GM21737 (cell line): ENCODE data around the gene CORIN.
"Not testable (repeated sequence)": the region's sequence is repeated elsewhere in the genome, so short reads cannot be mapped to it uniquely, and the experiment has no call there.

Experiments used
- ATAC-seq: cut with Tn5 transposase; IDR thresholded peaks from one replicate; pipeline ENCODE4 v1.9.1; 2021; ENCODE audit warnings: mild to moderate bottlenecking, moderate library complexity; ENCODE audit not compliant: unreplicated experiment

Gene CORIN

DNA sequence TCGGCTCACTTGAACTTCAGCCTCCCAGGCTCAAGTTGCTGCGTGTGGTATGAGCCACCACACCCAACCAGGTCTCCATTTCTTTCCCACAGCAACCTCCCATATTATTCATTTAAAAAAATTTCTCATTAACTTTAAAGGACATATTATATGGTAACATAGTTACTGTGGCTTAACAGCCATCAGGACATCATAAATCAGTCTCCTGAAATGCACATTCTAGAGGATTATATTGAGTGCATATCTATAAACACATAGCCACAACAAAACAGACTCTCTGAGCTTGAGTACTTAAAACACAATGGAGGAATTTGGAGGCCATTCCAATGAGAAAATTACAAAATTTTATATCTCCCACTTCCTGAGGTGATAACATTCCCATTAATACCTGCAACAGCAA is 61.5 kb downstream of the CORIN start:
- ATAC-seq = no peak

DNA sequence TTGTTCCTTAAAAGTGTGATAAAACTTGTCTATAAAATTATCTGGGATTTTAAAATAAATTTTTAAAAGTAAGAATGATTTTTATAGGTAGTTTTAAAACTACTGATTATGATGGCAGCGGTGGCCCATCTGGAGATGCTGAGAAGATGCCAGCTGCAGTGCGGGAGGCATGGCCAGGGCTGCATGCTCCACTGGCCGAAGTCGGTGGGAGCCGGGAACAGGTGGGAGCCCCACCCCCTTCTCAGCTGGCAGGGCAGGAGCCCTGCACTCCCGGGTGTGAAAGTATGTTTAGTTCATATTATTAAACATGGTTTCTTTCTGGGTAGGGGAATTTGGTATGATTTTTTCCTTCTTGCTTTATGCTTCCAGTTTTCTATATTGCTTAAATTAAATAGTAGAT is 63.8 kb downstream of the CORIN start:
- ATAC-seq = no peak

DNA sequence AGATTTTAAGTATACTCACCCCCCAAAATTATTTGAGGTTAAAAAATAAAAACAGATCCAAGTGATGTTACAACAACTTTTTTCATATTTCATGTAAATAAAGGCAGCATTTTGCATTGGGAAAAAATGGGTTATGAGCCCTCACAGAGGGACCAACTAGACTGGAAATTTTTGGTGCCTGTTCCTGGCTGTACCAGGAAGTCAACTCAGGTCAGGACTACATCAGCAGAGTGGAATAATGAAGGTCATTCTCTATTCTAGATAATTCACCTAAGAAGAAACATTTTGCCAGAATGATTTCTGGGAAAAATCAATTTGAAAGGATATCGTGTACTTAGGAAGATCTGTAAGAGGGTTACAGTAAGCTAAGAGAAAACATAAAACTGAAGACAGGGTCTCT is 66.8 kb downstream of the CORIN start:
- no peak for ATAC-seq

DNA sequence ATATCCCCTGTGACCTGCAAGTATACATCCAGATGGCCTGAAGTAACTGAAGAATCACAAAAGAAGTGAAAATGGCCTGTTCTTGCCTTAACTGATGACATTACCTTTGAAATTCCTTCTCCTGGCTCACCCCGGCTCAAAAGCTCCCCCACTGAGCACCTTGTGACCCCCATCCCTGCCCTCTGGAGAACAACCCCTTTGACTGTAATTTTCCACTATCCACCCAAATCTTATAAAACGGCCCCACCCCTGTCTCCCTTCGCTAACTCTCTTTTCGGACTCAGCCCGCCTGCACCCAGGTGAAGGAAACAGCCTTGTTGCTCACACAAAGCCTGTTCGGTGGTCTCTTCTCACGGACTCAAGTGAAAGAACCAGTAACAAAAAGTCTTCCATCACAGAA is 69.9 kb downstream of the CORIN start:
- not testable (repeated sequence) for ATAC-seq

DNA sequence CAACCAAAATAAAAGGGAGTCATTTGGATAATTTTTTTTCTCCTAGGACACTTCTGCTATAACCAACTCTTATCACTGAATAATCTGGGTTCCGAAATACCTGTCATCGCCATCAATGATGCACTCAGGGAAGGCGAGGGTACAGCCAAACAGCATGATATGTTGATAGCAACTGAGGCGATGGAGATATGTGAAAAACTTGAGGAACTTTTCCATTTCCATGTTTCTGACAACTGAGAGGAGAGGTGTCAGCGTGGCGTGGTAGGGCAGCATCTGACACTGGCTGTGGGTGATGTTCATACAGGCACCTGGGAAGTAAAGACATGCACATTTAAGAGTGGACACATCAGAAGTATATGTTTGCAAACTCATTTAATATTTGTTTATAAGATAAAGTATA is 74.6 kb downstream of the CORIN start:
- ATAC-seq = no peak

DNA sequence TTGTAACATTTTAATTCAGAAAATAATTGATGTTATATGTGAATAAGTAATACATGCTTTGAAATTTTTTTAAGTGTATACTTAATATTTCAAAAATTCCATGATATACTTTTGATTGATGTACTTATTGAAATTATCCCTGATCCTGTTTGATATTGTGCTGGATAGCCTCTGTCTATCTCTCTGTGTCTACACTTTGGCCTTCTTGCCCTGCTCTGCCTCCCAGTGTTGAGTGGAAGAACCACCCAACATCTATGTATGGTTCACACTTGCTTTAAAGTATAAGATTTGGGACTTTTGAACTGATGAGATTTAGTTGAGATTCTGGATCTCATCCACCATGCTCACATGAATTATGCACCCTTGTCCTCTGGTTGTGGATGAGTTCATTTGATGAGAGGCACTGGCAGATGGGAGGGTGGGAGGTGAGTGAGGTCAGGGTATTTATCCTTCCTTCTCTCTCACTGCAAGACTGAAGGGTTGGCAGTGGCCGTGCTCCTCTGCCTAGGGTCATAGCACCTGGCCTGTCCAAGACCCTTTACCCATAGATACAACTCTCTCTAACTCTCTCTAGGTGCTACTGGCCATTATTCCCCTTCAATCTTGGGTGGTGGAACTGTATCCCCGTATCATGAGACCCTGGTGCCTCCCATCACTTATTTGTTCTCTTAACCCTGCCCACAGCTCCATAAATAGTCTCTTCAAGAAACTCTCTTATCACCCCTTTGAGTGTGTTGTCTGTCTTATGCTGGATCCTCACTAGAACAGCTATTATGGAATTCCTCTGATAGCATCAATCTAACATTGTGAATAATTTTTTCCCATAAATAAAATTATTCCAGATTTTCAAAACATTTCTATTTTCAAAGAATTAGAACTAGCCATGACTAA is 75.2 kb downstream of the CORIN start:
- ATAC-seq = no peak

DNA sequence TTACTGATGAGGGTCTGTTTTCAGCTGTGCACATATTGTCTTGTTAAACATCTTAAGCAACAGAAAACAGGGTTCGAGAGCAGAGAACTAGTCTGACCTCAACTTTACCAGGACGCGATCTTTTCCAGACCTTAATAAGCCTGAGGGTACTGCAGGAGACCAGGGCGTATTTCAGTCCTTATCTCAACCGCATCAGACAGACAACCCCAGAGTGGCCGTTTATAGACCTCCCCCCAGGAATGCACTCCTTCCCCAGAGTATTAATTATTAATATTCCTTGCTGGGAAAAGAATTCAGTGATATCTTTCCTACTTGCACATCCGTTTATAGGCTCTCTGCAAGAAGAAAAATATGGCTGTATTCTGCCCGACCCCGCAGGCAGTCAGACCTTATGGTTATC is 84.6 kb downstream of the CORIN start:
- ATAC-seq = not testable (repeated sequence)

DNA sequence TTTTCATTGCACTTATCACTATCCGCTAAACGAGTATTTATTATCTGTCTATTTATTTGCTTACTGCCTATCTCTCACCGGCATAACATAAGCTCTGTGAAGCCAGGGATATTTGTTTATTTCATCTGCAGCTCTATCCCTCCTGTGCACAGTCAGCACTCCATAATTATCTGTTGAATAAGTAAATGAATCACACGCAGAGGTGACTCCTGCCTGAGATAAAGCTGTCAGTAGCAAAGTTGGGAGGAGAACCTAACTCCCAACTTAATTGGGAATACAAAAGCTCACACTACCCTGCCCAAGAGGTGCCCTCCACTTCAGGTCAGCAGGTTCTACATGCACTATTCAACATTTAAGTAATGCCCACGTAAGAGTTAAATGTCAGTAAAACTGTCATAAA is 85.7 kb downstream of the CORIN start:
- no peak for ATAC-seq

DNA sequence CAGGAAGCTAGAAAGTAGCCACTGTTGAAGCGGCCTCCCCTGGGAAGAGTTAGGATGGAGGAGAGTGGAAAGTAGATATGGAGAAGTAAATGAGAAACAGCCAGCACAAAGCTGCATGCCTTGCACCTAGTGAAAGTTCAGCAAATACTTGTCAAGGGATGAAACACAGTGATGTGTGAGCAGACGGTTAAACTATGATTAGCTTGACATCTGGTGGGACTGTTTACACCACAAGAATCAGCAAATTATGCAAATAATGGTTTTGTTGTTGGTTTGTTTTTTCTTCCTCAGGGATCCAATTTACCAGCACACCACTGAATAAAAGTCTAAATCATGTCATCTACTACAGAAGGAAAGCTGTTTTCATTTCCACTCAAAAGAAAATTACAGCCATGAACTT is 87.1 kb downstream of the CORIN start:
- no peak for ATAC-seq

DNA sequence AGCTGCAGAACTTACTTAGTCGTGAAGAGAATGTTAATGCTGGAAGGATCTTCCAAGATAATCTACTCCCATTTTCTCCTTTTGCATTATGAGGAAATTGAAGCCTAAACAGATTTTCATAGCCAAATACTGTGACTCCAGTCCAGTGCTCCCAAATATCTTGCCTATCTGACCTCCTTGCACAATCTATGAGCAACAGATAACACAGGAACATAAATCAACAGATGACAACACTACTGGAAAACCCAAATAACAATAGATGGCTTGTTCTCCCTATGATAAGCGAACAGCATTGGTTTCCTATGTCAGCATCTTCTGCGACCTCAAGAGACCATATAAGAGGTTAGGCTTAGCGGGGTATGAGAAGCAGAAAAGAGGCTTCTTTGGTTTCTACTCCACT is 88.0 kb downstream of the CORIN start:
- ATAC-seq = no peak

DNA sequence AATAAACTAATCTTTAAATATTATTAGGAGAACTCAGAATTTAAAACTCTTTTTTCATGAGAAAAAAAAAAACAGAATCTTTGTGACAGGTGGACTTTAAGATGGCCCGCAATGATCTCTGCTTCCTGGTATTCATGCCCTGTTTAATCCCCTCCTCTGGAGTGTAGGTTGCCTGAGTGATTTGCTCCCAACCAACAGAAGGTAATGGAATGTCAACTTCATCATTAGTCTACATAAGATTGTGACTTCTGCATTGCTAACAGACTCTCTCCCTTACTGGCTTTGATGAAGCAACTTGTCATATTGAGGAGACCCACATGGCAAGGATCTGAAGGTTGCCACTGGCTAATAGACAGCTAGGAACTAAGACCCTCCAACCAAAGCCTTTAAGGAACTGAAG is 88.8 kb downstream of the CORIN start:
- no peak for ATAC-seq

DNA sequence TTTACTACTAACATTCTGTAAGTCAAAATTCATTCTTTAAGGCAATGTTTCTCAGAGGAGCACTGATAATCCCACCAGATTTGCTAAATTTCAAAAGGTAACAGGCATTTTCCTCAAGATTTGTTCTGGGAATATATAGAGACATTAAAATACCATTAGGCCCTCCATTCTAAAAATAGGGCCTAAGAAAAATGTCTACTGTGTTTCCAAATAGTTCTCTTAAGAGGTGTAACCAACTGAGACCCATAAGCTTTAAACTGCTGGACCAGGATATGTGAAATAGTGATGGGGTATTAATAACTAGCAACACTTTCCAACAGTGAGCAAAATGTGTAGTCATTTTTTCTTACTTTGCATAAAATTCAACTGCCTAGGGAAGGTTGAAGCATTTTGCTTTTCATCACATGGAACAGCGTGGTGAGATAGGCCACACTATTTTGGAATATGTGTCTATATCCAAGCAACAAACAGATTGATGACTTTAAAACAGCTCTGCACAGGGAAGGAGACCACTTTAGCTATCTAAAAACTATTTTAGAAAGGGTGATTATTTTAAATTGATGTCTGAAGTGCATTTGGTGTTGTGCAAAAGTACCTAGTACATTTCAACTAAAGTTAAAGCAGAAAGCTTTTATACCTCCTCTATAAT is 89.9 kb downstream of the CORIN start:
- ATAC-seq = no peak

DNA sequence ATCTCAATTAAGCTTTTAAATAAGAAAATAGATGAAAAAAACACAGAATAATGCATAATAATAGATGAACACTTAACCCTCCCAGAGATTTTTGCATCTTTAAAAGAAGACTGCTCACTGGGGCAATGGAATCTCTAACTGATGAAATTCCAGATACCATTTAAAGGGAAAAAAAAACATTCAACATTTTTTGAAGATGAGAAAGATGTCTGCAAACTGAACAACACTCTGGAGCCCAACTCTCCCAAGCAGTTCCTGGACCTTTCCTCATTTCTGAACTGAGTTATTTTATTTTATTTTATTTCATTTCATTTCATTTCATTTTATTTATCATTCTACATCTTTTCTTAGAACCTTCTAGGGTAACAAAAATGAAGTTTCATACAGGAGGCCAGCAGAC is 90.7 kb downstream of the CORIN start:
- no peak for ATAC-seq

DNA sequence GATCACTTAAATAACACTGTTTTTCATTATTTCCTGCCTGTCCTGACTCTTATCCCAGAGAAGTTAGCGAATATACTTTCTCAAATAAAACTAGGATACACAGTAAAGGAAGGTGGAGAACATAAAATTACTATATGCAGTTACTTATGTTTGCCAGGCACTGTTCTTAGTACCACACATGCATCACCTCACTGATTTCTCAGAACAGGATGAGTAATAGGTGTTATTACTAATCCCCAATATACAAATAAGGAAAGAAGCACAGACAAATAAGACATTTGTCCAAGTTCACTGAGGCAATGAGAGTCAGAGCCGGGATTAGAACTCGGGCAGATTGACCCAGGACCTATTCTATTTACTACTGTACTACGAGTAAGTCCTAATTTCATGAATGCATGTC is 91.7 kb downstream of the CORIN start:
- ATAC-seq = no peak

DNA sequence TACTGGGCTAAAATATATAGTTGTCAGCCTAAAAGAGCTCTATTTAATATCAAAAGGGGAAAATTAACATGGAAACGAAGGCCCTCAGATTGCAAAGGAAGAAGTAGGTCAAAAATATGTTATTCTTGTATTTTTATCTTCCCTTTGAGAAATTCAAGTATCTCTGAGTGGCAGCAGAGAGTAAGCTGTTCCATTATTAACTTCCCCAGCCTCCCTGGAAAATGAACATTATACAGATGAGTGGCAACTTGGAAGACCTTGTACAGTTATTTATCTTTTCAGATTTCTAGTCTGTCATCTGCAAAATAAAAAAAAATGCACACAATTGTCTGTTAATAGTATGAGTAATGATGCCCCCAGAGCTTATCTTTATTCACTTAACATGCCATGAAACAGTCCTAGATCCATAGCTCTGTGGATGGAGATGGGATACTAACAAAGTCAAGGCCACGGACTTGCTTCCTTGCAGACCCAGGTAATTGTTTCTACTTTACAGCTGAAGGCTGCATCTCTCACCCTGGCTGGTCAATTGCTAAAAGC is 93.0 kb downstream of the CORIN start:
- ATAC-seq = no peak

DNA sequence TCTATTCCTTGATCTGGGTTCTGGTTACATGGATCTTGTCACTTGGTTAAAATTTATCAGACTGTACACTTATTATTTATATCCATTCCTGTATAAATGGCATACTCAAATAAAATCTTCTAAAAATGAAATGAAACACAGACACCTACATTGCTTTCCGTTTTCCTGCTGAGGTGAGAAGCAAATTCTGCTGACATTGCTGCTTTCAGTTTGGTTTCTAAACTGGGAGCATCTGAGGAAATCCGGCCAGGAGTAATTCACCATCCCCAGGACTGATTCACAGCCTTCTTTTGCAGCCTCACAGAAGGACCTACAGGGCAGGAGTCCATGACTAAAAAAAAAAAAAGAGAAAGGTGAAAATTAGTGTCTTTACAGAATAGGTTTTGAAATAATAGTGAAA is 93.6 kb downstream of the CORIN start:
- no peak for ATAC-seq

DNA sequence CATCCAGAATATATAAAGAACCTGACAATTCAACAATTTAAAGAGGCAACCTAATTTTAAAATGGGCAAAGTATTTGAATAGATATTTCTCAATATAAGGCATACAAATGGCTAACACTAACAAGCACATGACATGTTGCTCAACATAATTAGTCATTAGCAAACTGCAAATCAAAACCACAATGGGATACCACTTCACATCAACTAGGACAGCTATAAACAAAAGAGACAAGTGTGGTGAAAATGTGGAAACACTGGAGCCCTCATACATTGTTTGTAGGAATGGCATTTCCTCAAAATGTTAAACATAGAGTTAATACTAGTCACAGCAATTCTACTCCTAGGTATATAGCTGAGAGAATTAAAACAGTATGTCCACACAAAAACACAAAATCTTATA is 96.7 kb downstream of the CORIN start:
- no peak for ATAC-seq

DNA sequence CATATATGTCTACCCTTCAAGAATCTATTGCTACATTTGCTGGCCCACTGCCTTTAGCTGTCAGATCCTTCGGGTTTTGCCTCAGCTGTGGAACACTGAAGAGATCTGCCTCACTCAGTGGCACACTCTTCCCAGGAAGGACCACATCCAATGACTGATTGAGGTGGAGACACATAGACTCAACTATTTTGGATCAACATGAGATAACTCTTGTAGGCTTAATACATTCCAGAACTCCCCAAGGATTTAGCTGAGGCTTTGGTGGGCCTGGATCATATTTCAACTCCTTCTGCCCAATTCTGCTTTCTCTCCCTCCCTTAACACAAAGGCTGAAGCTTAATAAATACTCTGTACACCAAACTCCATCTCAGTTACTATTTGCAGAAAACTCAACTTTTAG is 100.5 kb downstream of the CORIN start:
- ATAC-seq = no peak

DNA sequence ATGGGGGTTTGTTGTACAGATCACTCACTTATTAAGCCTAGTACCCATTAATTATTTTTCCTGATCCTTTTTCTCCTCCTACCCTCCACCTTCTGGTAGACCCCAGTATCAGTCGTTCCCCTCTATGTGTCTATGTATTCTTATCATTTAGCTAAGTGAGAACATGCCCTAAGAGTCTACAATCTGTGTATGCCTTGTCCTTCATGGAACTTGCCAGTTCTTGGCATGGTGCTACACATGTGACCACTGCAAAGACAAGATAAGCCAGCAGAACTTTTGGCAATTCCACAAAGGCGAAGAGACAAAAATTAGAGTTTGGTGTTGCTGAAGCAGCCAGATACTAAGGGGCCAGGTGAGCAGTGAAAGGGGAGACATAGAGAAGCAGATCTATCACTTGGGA is 101.3 kb downstream of the CORIN start:
- no peak for ATAC-seq

DNA sequence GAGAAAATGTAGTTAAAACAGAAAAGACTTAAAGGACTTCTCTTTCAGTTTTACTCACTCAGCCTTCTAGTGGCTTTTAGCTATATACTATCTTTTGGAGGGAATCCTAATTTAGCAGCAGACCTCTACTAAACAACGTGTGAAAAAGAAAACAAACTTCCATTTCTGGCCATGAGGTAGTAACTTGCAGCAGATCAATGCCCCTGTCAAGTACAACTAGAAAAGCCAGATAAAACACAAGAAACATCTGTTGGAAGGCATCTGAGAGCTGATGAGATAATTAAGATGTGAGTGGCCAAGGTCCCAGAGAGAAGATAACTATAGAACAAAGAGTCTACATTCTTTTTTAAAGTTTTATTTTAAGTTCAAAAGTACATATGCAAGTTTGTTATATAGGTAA is 101.7 kb downstream of the CORIN start:
- no peak for ATAC-seq

DNA sequence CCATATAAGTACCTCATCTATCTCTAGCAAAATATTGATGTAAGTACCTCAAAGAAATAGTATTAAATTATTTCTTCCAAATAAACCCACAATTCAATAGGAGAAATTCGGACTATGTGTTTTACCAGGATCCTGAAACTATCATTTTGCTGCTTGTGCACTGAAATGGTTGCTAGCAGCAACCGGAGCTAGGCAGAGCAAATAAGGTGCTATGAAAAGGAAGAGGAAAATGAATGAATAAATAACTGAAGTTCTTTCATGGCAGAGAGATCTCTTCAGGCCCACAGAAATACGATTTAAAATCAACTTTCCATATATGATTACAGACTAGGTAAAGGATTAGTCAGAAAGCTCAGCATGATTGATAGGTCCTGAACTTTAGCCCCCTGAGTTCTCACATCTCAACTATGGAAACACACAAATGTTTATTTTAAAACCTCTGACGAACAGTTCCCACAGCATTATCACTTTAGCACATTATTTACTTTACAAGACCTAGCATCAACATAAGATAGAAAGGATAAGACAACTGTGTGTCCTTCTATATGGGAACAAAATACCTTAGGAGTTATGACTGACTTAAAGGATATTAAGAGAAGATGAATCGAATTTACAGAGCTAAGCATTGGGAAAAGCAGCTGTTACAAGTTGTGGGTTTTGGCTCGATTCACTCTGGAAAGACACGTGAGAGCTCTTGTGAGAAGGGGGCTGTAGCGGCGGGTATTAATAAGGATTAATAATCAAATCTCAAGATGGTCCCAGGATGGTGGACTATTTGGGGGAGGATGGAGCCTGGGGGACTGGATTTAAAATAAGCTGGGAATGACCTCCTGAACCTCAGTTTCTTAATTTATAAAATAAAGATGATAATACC is 104.3 kb downstream of the CORIN start:
- no peak for ATAC-seq
